Loucy (cell line): ENCODE measurements around the gene MMP17.

ENCODE experiments used
- H2AFZ ChIP-seq: fragments of 200-600 bp; sonication (generic); 2 replicates; pipeline ENCODE4 v1.6.0; 2016; ENCODE audit warnings: antibody characterized with exemption, mild to moderate bottlenecking, low read length, moderate library complexity
- H3F3A ChIP-seq: fragments of 200-600 bp; 2 replicates; pipeline ENCODE4 v1.6.0; 2016; ENCODE audit warnings: antibody characterized with exemption, low read depth, mild to moderate bottlenecking
- H3K27me3 ChIP-seq: fragments of 200-600 bp; sonication (generic); 2 replicates; pipeline ENCODE4 v1.6.1; 2014; ENCODE audit warnings: low read length, mild to moderate bottlenecking; ENCODE audit not compliant: insufficient read depth, poor library complexity, severe bottlenecking
- H3K36me3 ChIP-seq: fragments of 200-600 bp; sonication (generic); 2 replicates; pipeline ENCODE4 v1.6.1; 2016; ENCODE audit warnings: low read length; ENCODE audit not compliant: insufficient read depth
- H3K4me1 ChIP-seq: fragments of 200-600 bp; sonication (generic); 2 replicates; pipeline ENCODE4 v1.5.1; 2014; ENCODE audit warnings: low read length, mild to moderate bottlenecking; ENCODE audit not compliant: insufficient read depth, poor library complexity, severe bottlenecking
- H3K4me2 ChIP-seq: fragments of 200-600 bp; sonication (generic); 2 replicates; pipeline ENCODE4 v1.6.0; 2014; ENCODE audit warnings: antibody characterized with exemption, low read length, low read depth, mild to moderate bottlenecking; ENCODE audit not compliant: poor library complexity, severe bottlenecking
- H3K4me3 ChIP-seq: fragments of 200-600 bp; sonication (generic); 2 replicates; pipeline ENCODE4 v1.5.1; 2014; ENCODE audit warnings: low read length, mild to moderate bottlenecking, mixed read lengths; ENCODE audit not compliant: poor library complexity, severe bottlenecking
- H3K79me2 ChIP-seq: fragments of 200-600 bp; sonication (generic); 2 replicates; pipeline ENCODE4 v1.6.1; 2014; ENCODE audit warnings: low read length; ENCODE audit not compliant: insufficient read depth
- H3K9ac ChIP-seq: fragments of 200-600 bp; sonication (generic); 2 replicates; pipeline ENCODE4 v1.6.0; 2014; ENCODE audit warnings: mild to moderate bottlenecking, low read depth, low read length, moderate library complexity; ENCODE audit not compliant: poor library complexity, severe bottlenecking
- H3K9me2 ChIP-seq: fragments of 200-600 bp; sonication (generic); replicated peaks from 2 replicates; pipeline ENCODE4 v1.6.1; 2016; ENCODE audit warnings: low read depth, low read length, mixed read lengths
- H3K9me3 ChIP-seq: fragments of 200-600 bp; sonication (generic); 2 replicates; pipeline ENCODE4 v1.6.1; 2014; ENCODE audit warnings: mild to moderate bottlenecking, antibody characterized with exemption, low read length, low read depth; ENCODE audit not compliant: insufficient read depth
- H4K20me1 ChIP-seq: fragments of 200-600 bp; sonication (generic); 2 replicates; pipeline ENCODE4 v1.6.0; 2014; ENCODE audit warnings: antibody characterized with exemption, low read length, mild to moderate bottlenecking; ENCODE audit not compliant: insufficient read depth, poor library complexity, severe bottlenecking
- EZH2phosphoT487 ChIP-seq: fragments of 200-600 bp; IDR thresholded peaks from 2 replicates; pipeline ENCODE4 v1.6.1; 2018; ENCODE audit warnings: antibody characterized with exemption, mild to moderate bottlenecking, moderate library complexity, borderline replicate concordance
- TF ChIP-seq, protein P1 (sequence below): fragments of 200-600 bp; sonication (generic); conservative IDR thresholded peaks from 2 replicates; pipeline ENCODE4 v1.5.1; 2014; ENCODE audit warnings: mild to moderate bottlenecking, antibody characterized with exemption, low read length

MMP17 gene

DNA sequence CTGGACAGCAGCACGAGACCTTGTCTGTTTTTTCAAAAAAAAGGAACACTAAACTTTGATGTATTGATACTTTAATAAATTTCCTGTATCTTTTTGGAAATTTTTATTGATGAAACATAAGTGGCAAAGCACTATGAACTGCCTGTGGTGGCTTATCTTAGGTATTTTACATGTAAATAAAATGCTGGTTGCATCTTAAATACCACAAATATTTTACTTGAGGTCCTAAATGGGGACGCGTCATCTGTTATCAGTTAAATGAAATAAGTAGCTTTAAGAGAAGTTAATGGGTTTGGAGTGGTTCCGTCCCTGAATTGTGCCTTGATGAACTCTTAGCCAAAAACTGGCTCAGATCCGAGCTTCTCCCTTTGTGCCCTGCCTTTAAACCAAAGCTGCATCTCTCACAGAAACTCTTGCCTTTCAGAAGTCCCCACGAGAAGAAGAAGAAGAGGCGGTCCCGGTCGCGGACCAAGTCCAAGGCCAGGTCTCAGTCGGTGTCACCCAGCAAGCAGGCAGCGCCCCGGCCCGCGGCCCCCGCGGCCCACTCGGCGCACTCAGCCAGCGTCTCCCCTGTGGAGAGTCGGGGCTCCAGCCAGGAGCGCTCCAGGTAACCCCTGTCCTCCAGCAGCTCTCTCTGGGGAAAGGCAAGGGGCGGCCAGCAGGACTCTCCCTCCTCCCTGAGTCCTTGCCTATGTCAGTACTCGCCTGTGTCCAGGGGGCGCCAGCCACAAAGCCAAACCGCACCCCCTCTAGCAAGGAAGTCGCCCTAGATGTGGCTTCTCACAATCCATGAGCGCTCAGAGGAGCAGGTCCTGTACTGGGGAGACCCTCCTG, 31.2 kb upstream of the MMP17 start:
- Histone ChIP-seq H3K36me3 (peaks cover 29% of the 10 kb centered on the region; the same call in 1 of the 2 replicates), H3K27me3 (no peaks in the 10 kb centered on the region), H4K20me1 (no peaks in the 10 kb centered on the region), H3F3A (no peaks in the 10 kb centered on the region), H2AFZ (no peak overlapping the region), H3K4me3 (no peak overlapping the region), H3K4me1 (peaks cover 27% of the 10 kb centered on the region), H3K4me2 (no peak overlapping the region), H3K9me3 (no peaks in the 10 kb centered on the region), H3K79me2 (no peaks in the 10 kb centered on the region), H3K9me2 (no peaks in the 10 kb centered on the region), H3K9ac (no peak overlapping the region)
- TF ChIP-seq, protein P1, sequence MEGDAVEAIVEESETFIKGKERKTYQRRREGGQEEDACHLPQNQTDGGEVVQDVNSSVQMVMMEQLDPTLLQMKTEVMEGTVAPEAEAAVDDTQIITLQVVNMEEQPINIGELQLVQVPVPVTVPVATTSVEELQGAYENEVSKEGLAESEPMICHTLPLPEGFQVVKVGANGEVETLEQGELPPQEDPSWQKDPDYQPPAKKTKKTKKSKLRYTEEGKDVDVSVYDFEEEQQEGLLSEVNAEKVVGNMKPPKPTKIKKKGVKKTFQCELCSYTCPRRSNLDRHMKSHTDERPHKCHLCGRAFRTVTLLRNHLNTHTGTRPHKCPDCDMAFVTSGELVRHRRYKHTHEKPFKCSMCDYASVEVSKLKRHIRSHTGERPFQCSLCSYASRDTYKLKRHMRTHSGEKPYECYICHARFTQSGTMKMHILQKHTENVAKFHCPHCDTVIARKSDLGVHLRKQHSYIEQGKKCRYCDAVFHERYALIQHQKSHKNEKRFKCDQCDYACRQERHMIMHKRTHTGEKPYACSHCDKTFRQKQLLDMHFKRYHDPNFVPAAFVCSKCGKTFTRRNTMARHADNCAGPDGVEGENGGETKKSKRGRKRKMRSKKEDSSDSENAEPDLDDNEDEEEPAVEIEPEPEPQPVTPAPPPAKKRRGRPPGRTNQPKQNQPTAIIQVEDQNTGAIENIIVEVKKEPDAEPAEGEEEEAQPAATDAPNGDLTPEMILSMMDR: no peak; the same call in 1 of the 2 replicates
- no peak for TF ChIP-seq EZH2phosphoT487

DNA sequence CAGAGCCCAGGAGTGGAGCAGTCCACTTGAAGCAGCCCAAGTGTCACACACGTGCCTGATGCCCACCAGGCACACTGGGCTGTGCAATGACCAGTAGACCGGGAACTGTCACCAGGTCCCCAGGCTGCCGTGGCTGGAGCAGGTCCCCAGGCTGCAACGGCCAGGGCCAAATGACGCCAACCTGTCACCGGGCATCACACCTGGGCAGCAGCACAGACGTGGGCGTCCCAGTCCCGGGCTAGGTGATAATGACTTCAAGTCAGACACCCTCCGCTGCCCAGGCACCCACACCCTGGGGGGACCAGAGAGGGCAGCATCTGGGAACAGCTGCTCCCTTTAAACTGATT, 30.6 kb upstream of the MMP17 start:
- Histone ChIP-seq H3F3A (no peaks in the 10 kb centered on the region), H3K4me1 (peaks cover 29% of the 10 kb centered on the region), H3K36me3 (peaks cover 29% of the 10 kb centered on the region; the same call in 1 of the 2 replicates), H3K9me3 (no peaks in the 10 kb centered on the region), H3K9me2 (no peaks in the 10 kb centered on the region), H4K20me1 (no peaks in the 10 kb centered on the region), H3K4me3 (no peak overlapping the region), H3K27me3 (no peaks in the 10 kb centered on the region), H3K9ac (no peak overlapping the region), H3K79me2 (no peaks in the 10 kb centered on the region), H2AFZ (no peak overlapping the region), H3K4me2 (no peak overlapping the region)
- TF ChIP-seq EZH2phosphoT487: no peak
- TF ChIP-seq, protein P1: no peak

DNA sequence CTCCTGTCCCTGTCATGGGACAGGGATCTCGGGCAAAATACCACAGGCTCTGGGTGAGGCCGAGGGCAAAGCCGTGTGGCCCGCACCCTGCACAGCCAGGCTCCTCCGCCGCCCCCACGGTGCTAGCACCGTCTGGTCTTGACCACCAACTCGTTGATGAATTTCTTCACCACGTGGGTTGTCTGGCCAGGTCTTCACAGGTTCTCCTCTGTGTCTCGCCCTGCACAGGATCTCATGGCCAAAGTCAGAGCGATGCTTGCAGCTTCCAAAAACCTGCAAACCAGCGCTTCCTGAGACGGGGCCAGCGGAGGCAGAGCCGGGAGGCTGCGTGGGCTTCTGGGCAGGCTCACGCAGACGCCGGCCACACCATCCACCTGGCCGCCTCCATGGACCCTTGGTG, 29.0 kb upstream of the MMP17 start:
- H3K79me2 ChIP-seq: no peaks in the 10 kb centered on the region
- no peak overlapping the region for H3K4me3 ChIP-seq
- no peaks in the 10 kb centered on the region for H3K27me3 ChIP-seq
- H3K9ac ChIP-seq: no peak overlapping the region
- H3K4me2 ChIP-seq: no peak overlapping the region
- H3K36me3 ChIP-seq: peaks cover 29% of the 10 kb centered on the region; the same call in 1 of the 2 replicates
- peaks cover 35% of the 10 kb centered on the region for H3K4me1 ChIP-seq
- no peaks in the 10 kb centered on the region for H3K9me3 ChIP-seq
- no peaks in the 10 kb centered on the region for H3F3A ChIP-seq
- TF ChIP-seq EZH2phosphoT487: no peak
- TF ChIP-seq, protein P1: no peak
- H2AFZ ChIP-seq: no peak overlapping the region
- no peaks in the 10 kb centered on the region for H3K9me2 ChIP-seq
- H4K20me1 ChIP-seq: no peaks in the 10 kb centered on the region
